AG04450 (cell line): Measurements from ENCODE around the gene CCDC63. TPM values are rescaled to one million over a fixed set of nuclear protein-coding genes. Genes with fewer than 3 reads are reported as not detected.

Experiments used
- CTCF ChIA-PET: fragments of 300-600, 350-600 bp; formaldehyde crosslinking; extraction: SDS; loops from one replicate; lab custom pipeline; 2022; ENCODE audit warnings: antibody characterized with exemption, inconsistent platforms; lab: Charles Lee
- POLR2A ChIA-PET: fragments of 350-600 bp; formaldehyde crosslinking; extraction: SDS; loops from one replicate; lab custom pipeline; 2021; ENCODE audit warnings: antibody characterized with exemption, inconsistent platforms; lab: Yijun Ruan, JAX
- DNase-seq: peaks from one replicate; pipeline ENCODE4 v3.0.0-alpha.2; 2011; ENCODE audit warnings: low read depth, low spot score
- H3K27ac ChIP-seq: one replicate; pipeline ENCODE4 v1.5.1; 2012; ENCODE audit warnings: low read depth, low read length, control low read depth
- H3K27me3 ChIP-seq: one replicate; pipeline ENCODE4 v1.6.0; 2012; ENCODE audit warnings: low read length; ENCODE audit not compliant: control insufficient read depth, insufficient read depth
- H3K4me3 ChIP-seq: 2 replicates; pipeline ENCODE4 v1.5.1; 2011; ENCODE audit warnings: mild to moderate bottlenecking, low read depth, low read length, control low read depth
- H3K9me3 ChIP-seq: 2 replicates; pipeline ENCODE4 v1.5.1; 2012; ENCODE audit warnings: low read length; ENCODE audit not compliant: control insufficient read depth, insufficient read depth
- polyA plus RNA-seq: library from polyadenylated mRNA; depleted of rRNA; stranded (reverse); fragments of >200 nt; gene quantifications from 2 replicates; pipeline ENCODE4 v1.2.3, GENCODE V29; 2011
- TF ChIP-seq, protein P1 (sequence below): IDR thresholded peaks from 2 replicates; pipeline ENCODE4 v1.5.1; 2011; ENCODE audit warnings: low read depth, low read length, control low read depth, inconsistent platforms

CCDC63 gene
- polyA plus RNA-seq, 1 experiment = not detected

- no peak overlapping the region for H3K27ac ChIP-seq
- POLR2A ChIA-PET = no interaction called here
- CTCF ChIA-PET = interaction anchor here (0.7 to 4.2 kb wide), 2 partner anchors 9 to 271 kb away, joined by 3 to 12 read pairs; no protein-coding TSS in a partner anchor
Measured at GRCh38 chr12:110885152-110885840, 38.5 kb downstream of the CCDC63 start.

DNA sequence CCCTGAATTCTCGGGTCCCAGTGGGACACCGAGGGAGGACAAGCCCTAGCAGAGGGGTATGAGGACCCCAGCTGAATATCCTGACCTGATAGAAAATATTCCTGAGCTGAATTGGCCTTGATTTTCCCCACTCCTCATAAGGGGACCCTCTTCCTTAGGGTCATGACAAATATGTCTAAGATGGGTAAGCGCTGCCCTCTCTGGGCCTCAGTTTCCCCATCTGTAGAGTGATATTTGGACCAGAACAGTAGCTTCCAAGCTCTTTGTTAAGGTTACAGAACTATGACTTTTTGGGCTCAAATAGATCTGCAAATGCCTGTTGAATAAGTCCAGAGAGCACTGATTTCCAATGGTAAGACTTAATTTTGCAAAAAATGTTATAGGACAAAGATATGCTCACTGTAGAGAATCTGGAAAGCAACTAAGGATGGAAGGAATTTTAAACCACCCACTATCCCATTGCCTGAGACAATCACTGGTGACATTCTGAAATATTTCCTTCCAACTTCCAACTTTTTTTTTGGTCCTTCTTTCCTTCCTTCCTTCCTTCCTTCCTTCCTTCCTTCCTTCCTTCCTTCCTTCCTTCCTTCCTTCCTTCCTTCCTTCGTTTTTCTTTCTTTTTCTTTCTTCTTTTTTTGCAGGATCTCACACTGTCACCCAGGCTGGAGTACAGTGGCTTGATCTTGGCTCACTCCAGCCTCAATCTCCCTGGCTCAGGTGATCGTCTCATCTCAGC is 41.6 kb downstream of the CCDC63 start:
- no peak for DNase-seq
- ChIA-PET POLR2A (interaction anchor here (0.7 to 1.0 kb wide), 2 partner anchors 420 to 438 kb away, joined by 3 to 4 read pairs; partner anchors contain the start of genes ARPC3, FAM216A and GPN3), CTCF (interaction anchor here (0.5 to 2.2 kb wide), 18 partner anchors 9 to 438 kb away, joined by 3 to 24 read pairs (median 4); partner anchors contain the start of gene ARPC3)
- H3K4me3 ChIP-seq = no peak overlapping the region
- no peaks in the 10 kb centered on the region for H3K27me3 ChIP-seq
- no peaks in the 10 kb centered on the region for H3K9me3 ChIP-seq
- H3K27ac ChIP-seq = no peak overlapping the region
- TF ChIP-seq, protein P1, sequence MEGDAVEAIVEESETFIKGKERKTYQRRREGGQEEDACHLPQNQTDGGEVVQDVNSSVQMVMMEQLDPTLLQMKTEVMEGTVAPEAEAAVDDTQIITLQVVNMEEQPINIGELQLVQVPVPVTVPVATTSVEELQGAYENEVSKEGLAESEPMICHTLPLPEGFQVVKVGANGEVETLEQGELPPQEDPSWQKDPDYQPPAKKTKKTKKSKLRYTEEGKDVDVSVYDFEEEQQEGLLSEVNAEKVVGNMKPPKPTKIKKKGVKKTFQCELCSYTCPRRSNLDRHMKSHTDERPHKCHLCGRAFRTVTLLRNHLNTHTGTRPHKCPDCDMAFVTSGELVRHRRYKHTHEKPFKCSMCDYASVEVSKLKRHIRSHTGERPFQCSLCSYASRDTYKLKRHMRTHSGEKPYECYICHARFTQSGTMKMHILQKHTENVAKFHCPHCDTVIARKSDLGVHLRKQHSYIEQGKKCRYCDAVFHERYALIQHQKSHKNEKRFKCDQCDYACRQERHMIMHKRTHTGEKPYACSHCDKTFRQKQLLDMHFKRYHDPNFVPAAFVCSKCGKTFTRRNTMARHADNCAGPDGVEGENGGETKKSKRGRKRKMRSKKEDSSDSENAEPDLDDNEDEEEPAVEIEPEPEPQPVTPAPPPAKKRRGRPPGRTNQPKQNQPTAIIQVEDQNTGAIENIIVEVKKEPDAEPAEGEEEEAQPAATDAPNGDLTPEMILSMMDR = no peak

More at GRCh38 chr12:110885152-110885840, 38.5 kb downstream of the CCDC63 start:
- Histone ChIP-seq H3K4me3 (no peak overlapping the region), H3K9me3 (no peaks in the 10 kb centered on the region), H3K27me3 (no peaks in the 10 kb centered on the region)
- TF ChIP-seq, protein P1 = no peak
- DNase-seq = no peak

GRCh38 chr12:110889361-110889760 is 42.6 kb downstream of the CCDC63 start:
- Histone ChIP-seq H3K4me3 (no peak overlapping the region), H3K27ac (no peak overlapping the region), H3K27me3 (peaks cover 4% of the 10 kb centered on the region), H3K9me3 (no peaks in the 10 kb centered on the region)
- POLR2A ChIA-PET = no interaction called here
- TF ChIP-seq, protein P1 = no peak
- CTCF ChIA-PET = no interaction called here
- no peak for DNase-seq

GRCh38 chr12:110893956-110894355 is 47.2 kb downstream of the CCDC63 start:
- Histone ChIP-seq H3K4me3 (no peak overlapping the region), H3K27me3 (peaks cover 4% of the 10 kb centered on the region), H3K27ac (no peak overlapping the region), H3K9me3 (no peaks in the 10 kb centered on the region; the same call in 1 of the 2 replicates)
- CTCF ChIA-PET = interaction anchor here (0.6 to 4.8 kb wide), 12 partner anchors 10 to 1630 kb away, joined by 3 to 23 read pairs (median 3); partner anchors contain the start of gene ARPC3
- TF ChIP-seq, protein P1 = no peak
- no peak for DNase-seq
- POLR2A ChIA-PET = no interaction called here
